Hematopoietic multipotent progenitor cell treated with erythropoietin and hydrocortisone succinate and interleukin-3 and kit ligand, for 4 days (in vitro differentiated cells): ENCODE data around the gene THSD4.
A peak's percentile ranks its signal among the peaks of the same experiment; 100 is the strongest.
"Not testable (repeated sequence)": the region's sequence is repeated elsewhere in the genome, so short reads cannot be mapped to it uniquely, and the experiment has no call there.

Source experiments
- DNase-seq: peaks from one replicate; pipeline ENCODE4 v3.0.0-alpha.2; 2015

The THSD4 gene

GRCh38 chr15:71359246-71359645, 244.0 kb downstream of the THSD4 start:
- DNase-seq: no peak

GRCh38 chr15:71362556-71362955, 247.3 kb downstream of the THSD4 start:
- no peak for DNase-seq

- no peak for DNase-seq
Measured at GRCh38 chr15:71362987-71363968, 248.0 kb downstream of the THSD4 start.

GRCh38 chr15:71364117-71364584, 248.9 kb downstream of the THSD4 start:
- no peak for DNase-seq

GRCh38 chr15:71366522-71366921, 251.3 kb downstream of the THSD4 start:
- no peak for DNase-seq

GRCh38 chr15:71366926-71367325, 251.7 kb downstream of the THSD4 start:
- DNase-seq: no peak

GRCh38 chr15:71367737-71368136, 252.5 kb downstream of the THSD4 start:
- not testable (repeated sequence) for DNase-seq

GRCh38 chr15:71372769-71373168, 257.5 kb downstream of the THSD4 start:
- DNase-seq: peak; percentile 4

GRCh38 chr15:71373917-71374316, 258.6 kb downstream of the THSD4 start:
- DNase-seq: no peak

- no peak for DNase-seq
Measured at GRCh38 chr15:71374607-71375352, 259.5 kb downstream of the THSD4 start.

GRCh38 chr15:71375934-71376333, 260.7 kb downstream of the THSD4 start:
- DNase-seq: no peak

GRCh38 chr15:71379893-71380292, 264.6 kb downstream of the THSD4 start:
- DNase-seq: no peak

GRCh38 chr15:71380345-71380744, 265.1 kb downstream of the THSD4 start:
- DNase-seq: no peak

- no peak for DNase-seq
Measured at GRCh38 chr15:71384501-71384900, 269.2 kb downstream of the THSD4 start.

- no peak for DNase-seq
Measured at GRCh38 chr15:71385026-71385425, 269.8 kb downstream of the THSD4 start.

- DNase-seq: no peak
Measured at GRCh38 chr15:71385457-71385856, 270.2 kb downstream of the THSD4 start.

- DNase-seq: no peak
Measured at GRCh38 chr15:71386005-71386404, 270.7 kb downstream of the THSD4 start.

GRCh38 chr15:71386448-71387236, 271.4 kb downstream of the THSD4 start:
- peak; percentile 45 for DNase-seq

- no peak for DNase-seq
Measured at GRCh38 chr15:71387810-71388209, 272.5 kb downstream of the THSD4 start.

GRCh38 chr15:71390096-71390495, 274.8 kb downstream of the THSD4 start:
- no peak for DNase-seq

GRCh38 chr15:71391421-71392088, 276.3 kb downstream of the THSD4 start:
- DNase-seq: no peak

GRCh38 chr15:71392861-71393283, 277.6 kb downstream of the THSD4 start:
- DNase-seq: no peak
